RWPE2 (cell line): ENCODE measurements around the gene F2RL1.

Experiments
- ATAC-seq: fragments of 200-7000 bp; cut with Tn5 transposase; 3 replicates; pipeline ENCODE4 v1.9.1; 2021; ENCODE audit warnings: low read depth
- DNase-seq: peaks from one replicate; pipeline ENCODE4 v3.0.0-alpha.2; 2020; ENCODE audit warnings: low spot score
- H3K27ac ChIP-seq: fragments of 450-650 bp; 2 replicates; pipeline ENCODE4 v1.5.1; 2017; ENCODE audit warnings: mild to moderate bottlenecking; ENCODE audit not compliant: poor library complexity, severe bottlenecking
- H3K27me3 ChIP-seq: fragments of 250-450 bp; sonication (Bioruptor Pico); 2 replicates; pipeline ENCODE4 v1.5.1; 2021; ENCODE audit warnings: mild to moderate bottlenecking, moderate library complexity; ENCODE audit not compliant: insufficient read depth, poor library complexity, severe bottlenecking
- H3K36me3 ChIP-seq: fragments of 250-450 bp; sonication (Bioruptor Pico); 2 replicates; pipeline ENCODE4 v1.5.1; 2020; ENCODE audit warnings: low read depth, mild to moderate bottlenecking, moderate library complexity
- H3K4me1 ChIP-seq: fragments of 250-450 bp; sonication (Bioruptor Pico); 2 replicates; pipeline ENCODE4 v1.5.1; 2021; ENCODE audit warnings: mild to moderate bottlenecking, moderate library complexity; ENCODE audit not compliant: insufficient read depth, poor library complexity, severe bottlenecking
- H3K4me3 ChIP-seq: fragments of 250-450 bp; sonication (Bioruptor Pico); 2 replicates; pipeline ENCODE4 v1.5.1; 2021; ENCODE audit warnings: mild to moderate bottlenecking, moderate library complexity; ENCODE audit not compliant: severe bottlenecking
- H3K9me3 ChIP-seq: fragments of 250-450 bp; sonication (Bioruptor Pico); 2 replicates; pipeline ENCODE4 v1.5.1; 2021; ENCODE audit warnings: mild to moderate bottlenecking, moderate library complexity; ENCODE audit not compliant: severe bottlenecking
- CTCF ChIP-seq: fragments of 450-650 bp; IDR thresholded peaks from one replicate; pipeline ENCODE4 v1.5.1; 2017; ENCODE audit warnings: mild to moderate bottlenecking, moderate library complexity; ENCODE audit not compliant: poor library complexity, severe bottlenecking

F2RL1 gene

GRCh38 chr5:76866503-76866902 is 47.7 kb downstream of the F2RL1 start:
- H3K9me3 ChIP-seq = no peaks in the 10 kb centered on the region
- no peak for TF ChIP-seq CTCF
- no peak for ATAC-seq

GRCh38 chr5:76867038-76867437 is 48.2 kb downstream of the F2RL1 start:
- TF ChIP-seq CTCF = no peak
- Histone ChIP-seq H3K9me3 (no peaks in the 10 kb centered on the region), H3K27ac (no peak overlapping the region), H3K27me3 (no peaks in the 10 kb centered on the region), H3K4me3 (no peak overlapping the region), H3K36me3 (no peaks in the 10 kb centered on the region), H3K4me1 (no peaks in the 10 kb centered on the region)
- no peak for DNase-seq
- no peak for ATAC-seq

More at GRCh38 chr5:76866503-76866902, 47.7 kb downstream of the F2RL1 start:
- no peak for DNase-seq
- Histone ChIP-seq H3K36me3 (no peaks in the 10 kb centered on the region), H3K4me3 (no peak overlapping the region), H3K27me3 (no peaks in the 10 kb centered on the region), H3K4me1 (no peaks in the 10 kb centered on the region), H3K27ac (no peak overlapping the region)

GRCh38 chr5:76867827-76868693 is 49.2 kb downstream of the F2RL1 start:
- H3K27me3 ChIP-seq = no peaks in the 10 kb centered on the region
- no peaks in the 10 kb centered on the region for H3K4me1 ChIP-seq
- H3K4me3 ChIP-seq = no peak overlapping the region
- H3K9me3 ChIP-seq = no peaks in the 10 kb centered on the region
- ATAC-seq (peak; percentile 81), DNase-seq (no peak)
- H3K27ac ChIP-seq = no peak overlapping the region
- H3K36me3 ChIP-seq = no peaks in the 10 kb centered on the region
- TF ChIP-seq CTCF = peak; percentile 95

- no peak overlapping the region for H3K4me3 ChIP-seq
- TF ChIP-seq CTCF = no peak
- H3K27me3 ChIP-seq = no peaks in the 10 kb centered on the region
- no peaks in the 10 kb centered on the region for H3K36me3 ChIP-seq
- no peak for DNase-seq
- peak; percentile 33; the same call in 1 of the 3 replicates for ATAC-seq
- H3K4me1 ChIP-seq = no peaks in the 10 kb centered on the region
- no peak overlapping the region for H3K27ac ChIP-seq
- no peaks in the 10 kb centered on the region for H3K9me3 ChIP-seq
Observed at GRCh38 chr5:76870046-76870445, 51.2 kb downstream of the F2RL1 start.

GRCh38 chr5:76874088-76874581 is 55.3 kb downstream of the F2RL1 start:
- Histone ChIP-seq H3K4me1 (no peaks in the 10 kb centered on the region), H3K4me3 (no peak overlapping the region), H3K36me3 (no peaks in the 10 kb centered on the region), H3K27ac (no peak overlapping the region), H3K27me3 (no peaks in the 10 kb centered on the region), H3K9me3 (no peaks in the 10 kb centered on the region)
- DNase-seq = no peak
- no peak for ATAC-seq
- no peak for TF ChIP-seq CTCF
